Transverse colon (tissue), 3 donors: ENCODE measurements around the gene TOB2.

Source experiments
- CTCF ChIP-seq, 5 experiments: fragments of 200-600 bp in 3 of 5; fragments of 450-650 bp in 2 of 5; sonication (generic) in 3 of 5; IDR thresholded peaks; 1 replicate in 2 of 5; 2 replicates in 3 of 5; pipeline ENCODE4 v1.5.1; 2016 to 2017; ENCODE audit warnings: antibody characterized with exemption in 5 of 5, inconsistent platforms in 3 of 5, mild to moderate bottlenecking in 2 of 5, moderate library complexity in 1 of 5
- EP300 ChIP-seq: sonication (generic); formaldehyde crosslinking; IDR thresholded peaks from one replicate; pipeline ENCODE4 v1.6.1; 2017; ENCODE audit warnings: antibody characterized with exemption, low read depth
- POLR2A ChIP-seq: fragments of 450-650 bp; IDR thresholded peaks from one replicate; pipeline ENCODE4 v1.6.1; 2016; ENCODE audit warnings: antibody characterized with exemption, mild to moderate bottlenecking, moderate library complexity

DNA sequence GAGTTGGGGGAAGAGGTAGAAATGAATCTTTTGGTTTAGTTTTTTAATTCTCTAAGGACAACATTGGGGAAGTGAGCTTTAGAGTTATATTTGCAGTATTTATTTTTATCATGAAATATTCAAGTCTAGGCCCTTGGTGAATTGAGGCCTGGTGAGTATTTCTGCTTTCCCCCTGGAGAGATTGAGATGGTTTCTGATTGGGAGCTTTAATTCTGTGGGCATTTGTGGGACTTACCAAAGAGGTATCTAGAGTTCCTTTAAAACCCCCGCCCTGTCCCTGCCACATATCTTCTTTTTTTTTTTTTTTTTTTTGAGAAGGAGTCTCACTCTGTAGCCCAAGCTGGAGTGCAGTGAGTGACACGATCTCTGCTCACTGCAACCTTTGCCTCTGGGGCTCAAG lies 31.9 kb upstream of the TOB2 start:
- TF ChIP-seq CTCF (IDR thresholded peaks at IDR 0.05) (no peak), POLR2A (no peak), EP300 (no peak)
